WTC11 (cell line): ENCODE results near the gene CCDC30.

ENCODE experiments used
- CREM ChIP-seq: sonication (generic); formaldehyde crosslinking; IDR thresholded peaks from 2 replicates; pipeline ENCODE4 v1.8.1; 2022; ENCODE audit warnings: mild to moderate bottlenecking, missing genetic modification reagents, moderate library complexity
- TF ChIP-seq, protein P1 (sequence below): sonication (generic); formaldehyde crosslinking; IDR thresholded peaks from 2 replicates; pipeline ENCODE4 v1.8.0; 2022; ENCODE audit warnings: mild to moderate bottlenecking, missing genetic modification reagents
- TF ChIP-seq, protein P2 (sequence below): sonication (generic); formaldehyde crosslinking; IDR thresholded peaks from 2 replicates; pipeline ENCODE4 v1.8.0; 2022; ENCODE audit warnings: mild to moderate bottlenecking, missing genetic modification reagents

DNA sequence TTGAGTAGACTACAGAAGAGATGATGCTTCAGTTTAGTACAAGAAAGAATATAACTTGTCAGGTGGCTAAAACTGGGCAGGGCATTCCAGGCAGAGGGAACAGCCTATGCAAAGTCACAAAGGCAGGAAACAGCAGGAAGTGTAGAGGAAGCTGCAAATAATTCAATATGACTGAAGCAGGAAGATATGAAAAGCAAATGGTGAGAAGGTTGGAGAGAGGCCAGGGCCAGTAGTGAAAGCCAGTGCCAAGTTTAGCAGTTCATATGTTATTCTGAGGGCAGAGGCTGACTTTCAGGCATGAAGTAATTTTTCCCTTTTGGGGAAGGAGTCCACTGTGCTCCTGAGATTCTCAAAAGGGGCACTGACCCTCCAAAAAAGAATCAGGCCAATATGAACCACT is 211.1 kb downstream of the CCDC30 start:
- TF ChIP-seq, protein P1, sequence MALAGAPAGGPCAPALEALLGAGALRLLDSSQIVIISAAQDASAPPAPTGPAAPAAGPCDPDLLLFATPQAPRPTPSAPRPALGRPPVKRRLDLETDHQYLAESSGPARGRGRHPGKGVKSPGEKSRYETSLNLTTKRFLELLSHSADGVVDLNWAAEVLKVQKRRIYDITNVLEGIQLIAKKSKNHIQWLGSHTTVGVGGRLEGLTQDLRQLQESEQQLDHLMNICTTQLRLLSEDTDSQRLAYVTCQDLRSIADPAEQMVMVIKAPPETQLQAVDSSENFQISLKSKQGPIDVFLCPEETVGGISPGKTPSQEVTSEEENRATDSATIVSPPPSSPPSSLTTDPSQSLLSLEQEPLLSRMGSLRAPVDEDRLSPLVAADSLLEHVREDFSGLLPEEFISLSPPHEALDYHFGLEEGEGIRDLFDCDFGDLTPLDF (CRISPR knock-in tag) = no peak
- no peak for TF ChIP-seq CREM
- TF ChIP-seq, protein P2, sequence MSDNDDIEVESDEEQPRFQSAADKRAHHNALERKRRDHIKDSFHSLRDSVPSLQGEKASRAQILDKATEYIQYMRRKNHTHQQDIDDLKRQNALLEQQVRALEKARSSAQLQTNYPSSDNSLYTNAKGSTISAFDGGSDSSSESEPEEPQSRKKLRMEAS (CRISPR knock-in tag) = no peak
